Measurements from ENCODE around the gene BTBD7.

DNA sequence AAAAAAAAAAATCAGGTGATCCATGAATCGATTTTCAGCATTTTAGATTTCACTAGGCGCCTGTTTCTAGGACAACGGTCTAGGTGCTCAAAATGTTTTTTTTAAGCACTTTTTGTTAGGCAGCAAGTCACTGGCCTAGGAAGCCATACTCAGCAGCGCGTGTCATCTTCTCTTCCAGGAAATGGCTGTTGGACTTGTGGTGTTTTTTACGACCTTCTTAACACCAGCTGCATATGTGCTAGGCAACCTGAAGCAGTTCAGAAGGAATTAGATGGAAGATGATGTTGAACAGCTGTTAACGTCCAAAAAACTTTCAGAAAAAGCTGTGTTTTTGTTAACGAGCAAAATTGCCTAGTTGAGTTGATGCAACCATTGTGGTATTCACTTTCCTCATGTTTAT is 15.0 kb upstream of the BTBD7 start:
- TF ChIP-seq, protein P1, sequence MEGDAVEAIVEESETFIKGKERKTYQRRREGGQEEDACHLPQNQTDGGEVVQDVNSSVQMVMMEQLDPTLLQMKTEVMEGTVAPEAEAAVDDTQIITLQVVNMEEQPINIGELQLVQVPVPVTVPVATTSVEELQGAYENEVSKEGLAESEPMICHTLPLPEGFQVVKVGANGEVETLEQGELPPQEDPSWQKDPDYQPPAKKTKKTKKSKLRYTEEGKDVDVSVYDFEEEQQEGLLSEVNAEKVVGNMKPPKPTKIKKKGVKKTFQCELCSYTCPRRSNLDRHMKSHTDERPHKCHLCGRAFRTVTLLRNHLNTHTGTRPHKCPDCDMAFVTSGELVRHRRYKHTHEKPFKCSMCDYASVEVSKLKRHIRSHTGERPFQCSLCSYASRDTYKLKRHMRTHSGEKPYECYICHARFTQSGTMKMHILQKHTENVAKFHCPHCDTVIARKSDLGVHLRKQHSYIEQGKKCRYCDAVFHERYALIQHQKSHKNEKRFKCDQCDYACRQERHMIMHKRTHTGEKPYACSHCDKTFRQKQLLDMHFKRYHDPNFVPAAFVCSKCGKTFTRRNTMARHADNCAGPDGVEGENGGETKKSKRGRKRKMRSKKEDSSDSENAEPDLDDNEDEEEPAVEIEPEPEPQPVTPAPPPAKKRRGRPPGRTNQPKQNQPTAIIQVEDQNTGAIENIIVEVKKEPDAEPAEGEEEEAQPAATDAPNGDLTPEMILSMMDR (IDR thresholded peaks at IDR 0.05; ENCODE audit: poor library complexity) = no peak
- TF ChIP-seq EZH2phosphoT487 (IDR thresholded peaks at IDR 0.05; ENCODE audit: low read depth, severe bottlenecking, unreplicated experiment) = no peak
